ENCODE results near the gene HSF5. TPM values are rescaled to one million over a fixed set of nuclear protein-coding genes. Genes with fewer than 3 reads are reported as not detected.
A peak's percentile ranks its signal among the peaks of the same experiment; 100 is the strongest.

The HSF5 gene
- total RNA-seq, 1 donor from 2014 or later: not detected

DNA sequence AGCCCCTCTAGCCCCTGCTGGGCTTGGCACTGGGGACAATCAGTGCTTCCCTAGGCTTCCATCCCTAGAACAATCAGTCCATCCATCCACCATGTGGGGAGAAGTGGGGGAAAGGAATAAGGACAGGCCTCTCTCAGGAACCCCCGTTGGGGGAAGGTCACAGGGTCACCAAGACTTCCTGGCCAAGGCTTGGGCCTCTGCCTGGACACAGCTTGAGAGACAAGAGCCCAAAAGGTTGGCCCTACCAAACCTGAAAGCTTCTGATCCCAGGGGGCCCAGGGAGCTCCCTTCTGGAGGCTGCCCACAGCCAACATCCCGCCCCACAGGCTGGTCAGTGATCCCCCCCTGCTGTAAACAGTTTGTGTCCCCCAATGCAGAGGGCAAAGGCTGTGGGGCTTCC lies 42.4 kb upstream of the HSF5 start:
- Histone ChIP-seq H3K4me3 (peak overlapping the region; percentile 75), H3K9me3 (replicated peaks) (no peaks in the 10 kb centered on the region), H3K27ac (replicated peaks) (peak overlapping the region; percentile 82), H3K4me1 (peaks cover 90% of the 10 kb centered on the region), H3K36me3 (no peaks in the 10 kb centered on the region), H3K27me3 (ENCODE audit: low read depth) (no peaks in the 10 kb centered on the region)
- intact Hi-C loops (cut with micrococcal nuclease): no loop called here
- TF ChIP-seq, protein P1, sequence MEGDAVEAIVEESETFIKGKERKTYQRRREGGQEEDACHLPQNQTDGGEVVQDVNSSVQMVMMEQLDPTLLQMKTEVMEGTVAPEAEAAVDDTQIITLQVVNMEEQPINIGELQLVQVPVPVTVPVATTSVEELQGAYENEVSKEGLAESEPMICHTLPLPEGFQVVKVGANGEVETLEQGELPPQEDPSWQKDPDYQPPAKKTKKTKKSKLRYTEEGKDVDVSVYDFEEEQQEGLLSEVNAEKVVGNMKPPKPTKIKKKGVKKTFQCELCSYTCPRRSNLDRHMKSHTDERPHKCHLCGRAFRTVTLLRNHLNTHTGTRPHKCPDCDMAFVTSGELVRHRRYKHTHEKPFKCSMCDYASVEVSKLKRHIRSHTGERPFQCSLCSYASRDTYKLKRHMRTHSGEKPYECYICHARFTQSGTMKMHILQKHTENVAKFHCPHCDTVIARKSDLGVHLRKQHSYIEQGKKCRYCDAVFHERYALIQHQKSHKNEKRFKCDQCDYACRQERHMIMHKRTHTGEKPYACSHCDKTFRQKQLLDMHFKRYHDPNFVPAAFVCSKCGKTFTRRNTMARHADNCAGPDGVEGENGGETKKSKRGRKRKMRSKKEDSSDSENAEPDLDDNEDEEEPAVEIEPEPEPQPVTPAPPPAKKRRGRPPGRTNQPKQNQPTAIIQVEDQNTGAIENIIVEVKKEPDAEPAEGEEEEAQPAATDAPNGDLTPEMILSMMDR (IDR thresholded peaks at IDR 0.05; ENCODE audit: borderline replicate concordance): no peak
- no peak for DNase-seq

DNA sequence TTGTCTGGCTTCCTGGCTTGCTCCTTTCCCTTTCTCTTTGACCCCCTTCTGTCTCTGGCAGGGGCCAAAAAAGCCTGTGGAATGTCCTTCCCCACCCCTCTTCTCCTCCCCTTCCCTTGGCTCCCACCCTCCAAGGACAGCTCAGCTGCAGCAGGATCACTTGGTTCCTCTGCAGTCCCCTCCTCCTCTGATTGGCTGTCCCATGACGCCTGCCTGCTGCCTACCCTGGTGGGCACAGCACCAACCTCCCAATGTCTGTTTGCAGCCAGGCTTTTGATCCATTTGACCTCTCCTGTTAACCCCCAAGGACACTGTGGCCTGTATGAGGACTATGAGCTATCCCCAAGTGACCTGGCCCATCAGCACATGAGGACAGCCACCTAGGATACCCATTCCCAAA lies 41.1 kb upstream of the HSF5 start:
- DNase-seq: no peak
- Histone ChIP-seq H3K9me3 (replicated peaks) (no peaks in the 10 kb centered on the region), H3K27me3 (ENCODE audit: low read depth) (no peaks in the 10 kb centered on the region), H3K27ac (replicated peaks) (peak overlapping the region; percentile 82), H3K4me1 (peaks cover 89% of the 10 kb centered on the region), H3K4me3 (peak overlapping the region; percentile 43), H3K36me3 (peaks cover 4% of the 10 kb centered on the region)
- TF ChIP-seq, protein P1 (IDR thresholded peaks at IDR 0.05; ENCODE audit: borderline replicate concordance): no peak
- intact Hi-C loops (cut with micrococcal nuclease): no loop called here

DNA sequence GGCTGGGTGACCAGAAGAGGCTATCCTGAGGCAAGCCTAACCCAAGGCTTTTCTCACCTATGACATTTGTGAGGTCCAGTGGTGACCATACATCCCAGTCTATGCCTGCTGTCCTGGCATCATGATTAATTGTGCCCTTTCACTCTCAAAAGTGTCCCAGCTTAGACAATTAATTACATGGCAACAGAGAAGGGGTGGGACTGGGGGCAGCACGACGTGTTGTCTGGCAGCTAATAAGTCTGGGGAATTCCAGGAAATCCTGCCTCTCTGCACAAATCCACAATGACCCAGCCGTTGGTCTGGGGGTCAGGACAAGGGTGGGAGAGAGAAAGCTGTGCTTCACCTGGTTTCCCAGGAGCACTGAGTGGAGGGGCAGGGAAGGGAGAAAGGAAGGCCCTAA lies 40.2 kb upstream of the HSF5 start:
- Histone ChIP-seq H3K27me3 (ENCODE audit: low read depth) (no peaks in the 10 kb centered on the region), H3K4me3 (peak overlapping the region; percentile 43), H3K27ac (replicated peaks) (peak overlapping the region; percentile 82), H3K36me3 (peaks cover 11% of the 10 kb centered on the region), H3K4me1 (peaks cover 83% of the 10 kb centered on the region), H3K9me3 (replicated peaks) (no peaks in the 10 kb centered on the region)
- TF ChIP-seq, protein P1 (IDR thresholded peaks at IDR 0.05; ENCODE audit: borderline replicate concordance): no peak
- DNase-seq: no peak
- intact Hi-C loops (cut with micrococcal nuclease): no loop called here

DNA sequence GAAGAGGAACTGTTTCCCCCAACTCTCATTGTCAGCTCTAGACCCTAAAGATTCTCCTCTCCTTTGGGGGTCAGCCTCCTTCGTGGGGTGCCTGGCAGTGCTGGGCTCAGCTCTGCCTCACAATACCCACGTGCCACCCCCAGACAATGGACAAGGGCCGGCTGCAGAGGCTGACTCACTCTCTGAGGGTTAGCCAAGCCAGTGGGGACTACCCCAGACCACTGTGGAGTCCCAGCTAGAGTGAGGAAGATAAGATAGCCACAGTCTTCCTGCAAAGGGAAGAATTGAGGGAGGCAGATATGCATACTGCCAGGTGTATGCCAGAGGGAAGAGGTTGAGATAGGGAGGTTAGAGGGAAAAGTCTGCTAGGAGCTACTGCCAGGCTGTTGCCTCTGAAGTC lies 39.7 kb upstream of the HSF5 start:
- intact Hi-C loops (cut with micrococcal nuclease): no loop called here
- TF ChIP-seq, protein P1 (IDR thresholded peaks at IDR 0.05; ENCODE audit: borderline replicate concordance): no peak
- Histone ChIP-seq H3K4me3 (peak overlapping the region; percentile 43), H3K36me3 (peaks cover 15% of the 10 kb centered on the region), H3K9me3 (replicated peaks) (no peaks in the 10 kb centered on the region), H3K4me1 (peaks cover 80% of the 10 kb centered on the region), H3K27ac (replicated peaks) (peak overlapping the region; percentile 82), H3K27me3 (ENCODE audit: low read depth) (no peaks in the 10 kb centered on the region)
- DNase-seq: no peak

DNA sequence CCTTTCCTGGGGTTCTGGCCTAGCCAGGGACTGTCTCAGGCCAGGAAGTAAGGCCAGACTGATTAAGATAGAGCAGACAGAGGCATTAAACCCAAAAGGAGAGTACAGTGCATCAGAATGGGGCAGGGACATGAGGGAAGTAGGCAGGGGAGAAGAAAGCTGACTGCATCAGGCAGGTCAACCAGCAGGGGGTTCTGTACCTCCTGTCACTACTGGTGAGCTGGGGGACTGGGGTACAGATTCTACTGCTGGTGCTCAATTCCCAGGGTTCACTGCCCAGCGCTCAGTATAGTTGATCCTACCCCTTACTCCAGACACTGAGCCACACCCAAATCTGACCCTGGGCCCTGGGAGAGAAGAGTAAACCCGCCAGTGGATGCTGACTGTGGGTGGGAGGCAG lies 39.1 kb upstream of the HSF5 start:
- peaks cover 73% of the 10 kb centered on the region for H3K4me1 ChIP-seq

More for the DNA sequence above, 39.1 kb upstream of the HSF5 start:
- Histone ChIP-seq H3K27ac (replicated peaks) (peak overlapping the region; percentile 82), H3K4me3 (peak overlapping the region; percentile 43), H3K27me3 (ENCODE audit: low read depth) (no peaks in the 10 kb centered on the region), H3K36me3 (peaks cover 15% of the 10 kb centered on the region), H3K9me3 (replicated peaks) (no peaks in the 10 kb centered on the region)
- DNase-seq: no peak
- TF ChIP-seq, protein P1 (IDR thresholded peaks at IDR 0.05; ENCODE audit: borderline replicate concordance): peak; percentile 28
- intact Hi-C loops (cut with micrococcal nuclease): no loop called here
